HEK293 (cell line): ENCODE results near the gene CRTC2.

Source experiments
- CTCF ChIP-seq: fragments of 450-650 bp; formaldehyde crosslinking; IDR thresholded peaks from 2 replicates; pipeline ENCODE4 v1.5.1; 2016; ENCODE audit warnings: missing biosample characterization, missing genetic modification characterization
- SP2 ChIP-seq: fragments of 450-650 bp; formaldehyde crosslinking; IDR thresholded peaks from 2 replicates; pipeline ENCODE4 v1.5.1; 2016; ENCODE audit warnings: missing biosample characterization, missing genetic modification characterization
- ZBTB20 ChIP-seq: fragments of 450-650 bp; formaldehyde crosslinking; IDR thresholded peaks from 2 replicates; pipeline ENCODE4 v1.5.1; 2016; ENCODE audit warnings: missing biosample characterization, missing genetic modification characterization
- ZNF24 ChIP-seq: fragments of 450-650 bp; formaldehyde crosslinking; IDR thresholded peaks from 2 replicates; pipeline ENCODE4 v1.5.1; 2016; ENCODE audit warnings: missing biosample characterization, missing genetic modification characterization
- ZNF274 ChIP-seq, 2 experiments: fragments of 200-500 bp in 1 of 2; fragments of 450-650 bp in 1 of 2; sonication (Bioruptor generic) in 1 of 2; formaldehyde crosslinking in 1 of 2; IDR thresholded peaks; 2 replicates each; pipeline versions ENCODE4 v1.5.1 to v1.6.1; 2014 to 2016; ENCODE audit warnings: borderline replicate concordance in 1 of 2, inconsistent platforms in 1 of 2, low read length in 1 of 2, missing biosample characterization in 1 of 2, missing genetic modification characterization in 1 of 2
- ZNF280D ChIP-seq: fragments of 450-650 bp; formaldehyde crosslinking; IDR thresholded peaks from 2 replicates; pipeline ENCODE4 v1.5.1; 2016; ENCODE audit warnings: missing biosample characterization, missing genetic modification characterization
- ZNF324 ChIP-seq: fragments of 450-650 bp; formaldehyde crosslinking; IDR thresholded peaks from 2 replicates; pipeline ENCODE4 v1.5.1; 2016; ENCODE audit warnings: missing biosample characterization, missing genetic modification characterization
- ZNF341 ChIP-seq: fragments of 450-650 bp; formaldehyde crosslinking; IDR thresholded peaks from 2 replicates; pipeline ENCODE4; 2016; ENCODE audit warnings: low read depth, missing biosample characterization, missing genetic modification characterization
- ZNF366 ChIP-seq: fragments of 450-650 bp; formaldehyde crosslinking; conservative IDR thresholded peaks from 2 replicates; pipeline ENCODE4 v1.5.1; 2016; ENCODE audit warnings: missing biosample characterization, missing genetic modification characterization
- TF ChIP-seq, protein P1 (sequence below): fragments of 450-650 bp; formaldehyde crosslinking; IDR thresholded peaks from 2 replicates; pipeline ENCODE4 v1.5.1; 2016; ENCODE audit warnings: missing biosample characterization, missing genetic modification characterization

GRCh38 chr1:153933430-153933829 lies 25.0 kb downstream of the CRTC2 start:
- TF ChIP-seq ZBTB20 (no peak), ZNF24 (tag by site-specific recombination) (no peak), CTCF (tag by site-specific recombination) (no peak), SP2 (tag by site-specific recombination) (no peak), ZNF274 (IDR thresholded peaks at IDR 0.05; ENCODE audit: low read length) (no peak), ZNF274 (tag by site-specific recombination; IDR thresholded peaks at IDR 0.05; ENCODE audit: borderline replicate concordance) (no peak), ZNF366 (tag by site-specific recombination) (no peak), ZNF280D (tag by site-specific recombination) (no peak), ZNF324 (tag by site-specific recombination) (no peak), ZNF341 (no peak)
- TF ChIP-seq, protein P1, sequence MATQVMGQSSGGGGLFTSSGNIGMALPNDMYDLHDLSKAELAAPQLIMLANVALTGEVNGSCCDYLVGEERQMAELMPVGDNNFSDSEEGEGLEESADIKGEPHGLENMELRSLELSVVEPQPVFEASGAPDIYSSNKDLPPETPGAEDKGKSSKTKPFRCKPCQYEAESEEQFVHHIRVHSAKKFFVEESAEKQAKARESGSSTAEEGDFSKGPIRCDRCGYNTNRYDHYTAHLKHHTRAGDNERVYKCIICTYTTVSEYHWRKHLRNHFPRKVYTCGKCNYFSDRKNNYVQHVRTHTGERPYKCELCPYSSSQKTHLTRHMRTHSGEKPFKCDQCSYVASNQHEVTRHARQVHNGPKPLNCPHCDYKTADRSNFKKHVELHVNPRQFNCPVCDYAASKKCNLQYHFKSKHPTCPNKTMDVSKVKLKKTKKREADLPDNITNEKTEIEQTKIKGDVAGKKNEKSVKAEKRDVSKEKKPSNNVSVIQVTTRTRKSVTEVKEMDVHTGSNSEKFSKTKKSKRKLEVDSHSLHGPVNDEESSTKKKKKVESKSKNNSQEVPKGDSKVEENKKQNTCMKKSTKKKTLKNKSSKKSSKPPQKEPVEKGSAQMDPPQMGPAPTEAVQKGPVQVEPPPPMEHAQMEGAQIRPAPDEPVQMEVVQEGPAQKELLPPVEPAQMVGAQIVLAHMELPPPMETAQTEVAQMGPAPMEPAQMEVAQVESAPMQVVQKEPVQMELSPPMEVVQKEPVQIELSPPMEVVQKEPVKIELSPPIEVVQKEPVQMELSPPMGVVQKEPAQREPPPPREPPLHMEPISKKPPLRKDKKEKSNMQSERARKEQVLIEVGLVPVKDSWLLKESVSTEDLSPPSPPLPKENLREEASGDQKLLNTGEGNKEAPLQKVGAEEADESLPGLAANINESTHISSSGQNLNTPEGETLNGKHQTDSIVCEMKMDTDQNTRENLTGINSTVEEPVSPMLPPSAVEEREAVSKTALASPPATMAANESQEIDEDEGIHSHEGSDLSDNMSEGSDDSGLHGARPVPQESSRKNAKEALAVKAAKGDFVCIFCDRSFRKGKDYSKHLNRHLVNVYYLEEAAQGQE: no peak
